Measurements from ENCODE around the gene GJE1. TPM values are rescaled to one million over a fixed set of nuclear protein-coding genes. Genes with fewer than 3 reads are reported as not detected.
A peak's percentile ranks its signal among the peaks of the same experiment; 100 is the strongest.

Gene GJE1
- total and polyA plus RNA-seq, 10 of the 15 experiments (the other 5 are each of a cell fraction or from before 2014, with no cell fraction given), result not detected

DNA sequence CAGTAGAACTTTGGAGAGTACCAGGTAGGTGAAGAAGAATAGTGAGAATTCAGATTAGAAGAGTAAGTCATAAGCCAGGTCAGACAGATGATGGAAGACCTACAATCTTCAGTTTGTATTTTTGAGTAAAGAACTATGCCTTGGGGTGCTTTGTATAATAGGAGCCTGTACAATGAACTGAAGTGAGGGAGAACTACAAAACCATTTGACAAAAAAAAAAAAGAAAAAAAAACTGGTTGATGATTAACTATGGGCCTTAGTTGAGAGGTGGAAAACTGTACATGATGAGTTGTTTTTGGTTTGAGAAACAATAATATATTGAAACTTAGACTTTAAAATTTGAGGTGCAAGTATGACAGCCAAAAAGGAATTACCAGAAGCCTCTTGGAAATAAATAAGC is 40.0 kb downstream of the GJE1 start:
- DNase-seq (ENCODE audit: low read depth, low spot score) (no peak), ATAC-seq (no peak), FAIRE-seq (no peak)
- ChIA-PET SMC1A (ENCODE audit: uncharacterized antibody, unreplicated experiment) (interaction anchor here (1.2 kb wide), 1 partner anchor 15 kb away, joined by 3 read pairs; no protein-coding TSS in a partner anchor), POLR2A (no interaction called here), CTCF (interaction anchor here (1.5 kb wide), 1 partner anchor 35 kb away, joined by 5 read pairs; no protein-coding TSS in a partner anchor), RAD21 (ENCODE audit: unreplicated experiment) (no interaction called here)
- Histone ChIP-seq H4K20me1 (ENCODE audit: control insufficient read depth, insufficient read depth) (no peaks in the 10 kb centered on the region), H3K4me3 (no peak overlapping the region), H2AFZ (ENCODE audit: control insufficient read depth, low read depth, low read length) (no peak overlapping the region), H3K4me1 (ENCODE audit: control insufficient read depth, insufficient read depth, low read length) (no peaks in the 10 kb centered on the region), H3K9me3 (replicated peaks; ENCODE audit: control insufficient read depth, insufficient read depth, low read length) (no peaks in the 10 kb centered on the region; the same call in 2 of the 3 replicates), H3K27ac (ENCODE audit: control insufficient read depth, insufficient read depth) (no peak overlapping the region), H3K36me3 (ENCODE audit: control insufficient read depth in 2 of 2, insufficient read depth in 2 of 2, low read length in 1 of 2) (peaks cover 2 to 9% of the 10 kb centered on the region in 2 experiments; a peak in 3 of 4 replicates), H3K79me2 (ENCODE audit: control insufficient read depth, insufficient read depth, low read length) (no peaks in the 10 kb centered on the region), H3K4me2 (ENCODE audit: control insufficient read depth, insufficient read depth) (no peak overlapping the region), H3K9ac (ENCODE audit: control insufficient read depth, insufficient read depth, low read length) (no peak overlapping the region), H3K27me3 (replicated peaks in 1 of 2; ENCODE audit: control insufficient read depth in 2 of 2, insufficient read depth in 2 of 2, low read length in 1 of 2) (no peaks in the 10 kb centered on the region)
- TF ChIP-seq BCL11A (IDR thresholded peaks at IDR 0.05; ENCODE audit: low read depth, low read length), result no peak
- no peak for TF ChIP-seq YY1 (IDR thresholded peaks at IDR 0.05; ENCODE audit: low read depth, low read length)
- TF ChIP-seq, protein P1, sequence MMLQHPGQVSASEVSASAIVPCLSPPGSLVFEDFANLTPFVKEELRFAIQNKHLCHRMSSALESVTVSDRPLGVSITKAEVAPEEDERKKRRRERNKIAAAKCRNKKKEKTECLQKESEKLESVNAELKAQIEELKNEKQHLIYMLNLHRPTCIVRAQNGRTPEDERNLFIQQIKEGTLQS (IDR thresholded peaks at IDR 0.05; ENCODE audit: borderline replicate concordance, extremely low read depth, low read depth, low read length), result no peak
- TF ChIP-seq CREM (IDR thresholded peaks at IDR 0.05; ENCODE audit: low read depth), result no peak
- intact Hi-C loops (cut with micrococcal nuclease; ENCODE audit: unreplicated experiment), result no loop called here
- BruUV-seq (replicated peaks), result TSS peak; percentile 12
- in situ Hi-C loops (cut with MboI), result no loop called here

DNA sequence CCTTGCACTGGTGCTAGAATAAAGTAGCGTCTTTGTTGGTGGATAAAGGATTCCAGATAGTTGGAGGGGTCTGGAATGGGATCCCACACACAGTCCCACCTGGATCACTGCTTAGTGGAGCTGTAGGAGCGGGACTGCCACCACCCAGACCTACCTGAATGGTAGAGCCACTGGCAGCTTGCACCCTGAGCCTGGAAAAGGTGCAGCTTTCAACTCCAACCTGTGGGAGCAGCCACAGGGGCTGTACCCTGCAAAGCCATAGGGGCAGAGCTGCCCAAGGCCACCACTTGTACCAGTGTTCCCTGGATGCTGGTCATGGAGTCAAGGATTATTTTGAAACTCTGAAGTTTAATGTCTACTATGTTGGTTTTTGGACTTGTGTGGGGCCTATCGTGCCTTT is 41.3 kb downstream of the GJE1 start:
- in situ Hi-C loops (cut with MboI) (no loop called here), intact Hi-C loops (cut with micrococcal nuclease; ENCODE audit: unreplicated experiment) (no loop called here)
- Histone ChIP-seq H3K36me3 (ENCODE audit: control insufficient read depth in 2 of 2, insufficient read depth in 2 of 2, low read length in 1 of 2) (peaks cover 2 to 9% of the 10 kb centered on the region in 2 experiments; a peak in 3 of 4 replicates), H2AFZ (ENCODE audit: control insufficient read depth, low read depth, low read length) (no peak overlapping the region), H3K9ac (ENCODE audit: control insufficient read depth, insufficient read depth, low read length) (no peak overlapping the region), H3K27ac (ENCODE audit: control insufficient read depth, insufficient read depth) (no peak overlapping the region), H3K79me2 (ENCODE audit: control insufficient read depth, insufficient read depth, low read length) (no peaks in the 10 kb centered on the region), H3K27me3 (replicated peaks in 1 of 2; ENCODE audit: control insufficient read depth in 2 of 2, insufficient read depth in 2 of 2, low read length in 1 of 2) (no peaks in the 10 kb centered on the region), H4K20me1 (ENCODE audit: control insufficient read depth, insufficient read depth) (no peaks in the 10 kb centered on the region), H3K4me1 (ENCODE audit: control insufficient read depth, insufficient read depth, low read length) (no peaks in the 10 kb centered on the region), H3K4me2 (ENCODE audit: control insufficient read depth, insufficient read depth) (no peak overlapping the region), H3K9me3 (replicated peaks; ENCODE audit: control insufficient read depth, insufficient read depth, low read length) (no peaks in the 10 kb centered on the region; the same call in 2 of the 3 replicates), H3K4me3 (no peak overlapping the region)
- ChIA-PET SMC1A (ENCODE audit: uncharacterized antibody, unreplicated experiment) (interaction anchor here (1.4 kb wide), 1 partner anchor 27 kb away, joined by 4 read pairs; the partner anchor contains the start of genes NMBR and VTA1), POLR2A (interaction anchor here (1.3 kb wide), 1 partner anchor 18 kb away, joined by 3 read pairs; no protein-coding TSS in a partner anchor), RAD21 (ENCODE audit: unreplicated experiment) (no interaction called here), CTCF (interaction anchor here (0.8 to 1.5 kb wide), 2 partner anchors 34 to 127 kb away, joined by 4 to 5 read pairs; no protein-coding TSS in a partner anchor)
- ATAC-seq, result no peak
- DNase-seq (ENCODE audit: low read depth, low spot score), result no peak
- 96% methylated on average over 3 of the region's 3 CpGs for WGBS (ENCODE audit: insufficient coverage, insufficient replicate concordance, low lambda C conversion rate, missing lambda C conversion rate)
- no TSS peak for BruUV-seq (replicated peaks)
- no peak for FAIRE-seq
- TF ChIP-seq SPI1 (IDR thresholded peaks at IDR 0.05; ENCODE audit: borderline replicate concordance, insufficient read depth, low read depth, low read length) (no peak), GABPA (IDR thresholded peaks at IDR 0.05; ENCODE audit: low read depth) (no peak), SREBF1 (IDR thresholded peaks at IDR 0.05; ENCODE audit: low read length) (no peak), KDM1A (IDR thresholded peaks at IDR 0.05; ENCODE audit: borderline replicate concordance) (no peak), SREBF2 (IDR thresholded peaks at IDR 0.05; ENCODE audit: low read length) (no peak), EED (IDR thresholded peaks at IDR 0.05; ENCODE audit: low read depth) (no peak), POU2F2 (IDR thresholded peaks at IDR 0.05; ENCODE audit: borderline replicate concordance, low read depth, low read length) (no peak), CHD1 (IDR thresholded peaks at IDR 0.05; ENCODE audit: low read depth, low read length) (no peak), SMAD5 (IDR thresholded peaks at IDR 0.05; ENCODE audit: low read depth) (no peak), POLR2AphosphoS5 (IDR thresholded peaks at IDR 0.05; ENCODE audit: low read length) (no peak), ZNF622 (IDR thresholded peaks at IDR 0.05) (no peak)
- TF ChIP-seq, protein P2, sequence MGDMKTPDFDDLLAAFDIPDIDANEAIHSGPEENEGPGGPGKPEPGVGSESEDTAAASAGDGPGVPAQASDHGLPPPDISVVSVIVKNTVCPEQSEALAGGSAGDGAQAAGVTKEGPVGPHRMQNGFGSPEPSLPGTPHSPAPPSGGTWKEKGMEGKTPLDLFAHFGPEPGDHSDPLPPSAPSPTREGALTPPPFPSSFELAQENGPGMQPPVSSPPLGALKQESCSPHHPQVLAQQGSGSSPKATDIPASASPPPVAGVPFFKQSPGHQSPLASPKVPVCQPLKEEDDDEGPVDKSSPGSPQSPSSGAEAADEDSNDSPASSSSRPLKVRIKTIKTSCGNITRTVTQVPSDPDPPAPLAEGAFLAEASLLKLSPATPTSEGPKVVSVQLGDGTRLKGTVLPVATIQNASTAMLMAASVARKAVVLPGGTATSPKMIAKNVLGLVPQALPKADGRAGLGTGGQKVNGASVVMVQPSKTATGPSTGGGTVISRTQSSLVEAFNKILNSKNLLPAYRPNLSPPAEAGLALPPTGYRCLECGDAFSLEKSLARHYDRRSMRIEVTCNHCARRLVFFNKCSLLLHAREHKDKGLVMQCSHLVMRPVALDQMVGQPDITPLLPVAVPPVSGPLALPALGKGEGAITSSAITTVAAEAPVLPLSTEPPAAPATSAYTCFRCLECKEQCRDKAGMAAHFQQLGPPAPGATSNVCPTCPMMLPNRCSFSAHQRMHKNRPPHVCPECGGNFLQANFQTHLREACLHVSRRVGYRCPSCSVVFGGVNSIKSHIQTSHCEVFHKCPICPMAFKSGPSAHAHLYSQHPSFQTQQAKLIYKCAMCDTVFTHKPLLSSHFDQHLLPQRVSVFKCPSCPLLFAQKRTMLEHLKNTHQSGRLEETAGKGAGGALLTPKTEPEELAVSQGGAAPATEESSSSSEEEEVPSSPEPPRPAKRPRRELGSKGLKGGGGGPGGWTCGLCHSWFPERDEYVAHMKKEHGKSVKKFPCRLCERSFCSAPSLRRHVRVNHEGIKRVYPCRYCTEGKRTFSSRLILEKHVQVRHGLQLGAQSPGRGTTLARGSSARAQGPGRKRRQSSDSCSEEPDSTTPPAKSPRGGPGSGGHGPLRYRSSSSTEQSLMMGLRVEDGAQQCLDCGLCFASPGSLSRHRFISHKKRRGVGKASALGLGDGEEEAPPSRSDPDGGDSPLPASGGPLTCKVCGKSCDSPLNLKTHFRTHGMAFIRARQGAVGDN (IDR thresholded peaks at IDR 0.05), result no peak
